Activated CD4-positive, alpha-beta memory T cell treated with anti-CD3 and anti-CD28 coated beads for 36 hours (primary cell): ENCODE data around the gene SYCP1. TPM values are rescaled to one million over a fixed set of nuclear protein-coding genes. Genes with fewer than 3 reads are reported as not detected.
"Not testable (repeated sequence)": the region's sequence is repeated elsewhere in the genome, so short reads cannot be mapped to it uniquely, and the experiment has no call there.

Experiments
- CTCF ChIA-PET: fragments of 350-600 bp; sonication (Branson Sonifier 250); formaldehyde crosslinking; loops from one replicate; lab custom pipeline; 2021; ENCODE audit warnings: antibody characterized with exemption, inconsistent platforms; lab: Charles Lee
- POLR2A ChIA-PET: fragments of 350-600 bp; sonication (Branson Sonifier 250); formaldehyde crosslinking; loops from one replicate; lab custom pipeline; 2021; ENCODE audit warnings: antibody characterized with exemption; lab: Charles Lee
- DNase-seq: peaks from one replicate; pipeline ENCODE4 v3.0.0-alpha.2; 2020
- H3K27ac Mint-ChIP-seq: one replicate; pipeline ENCODE4 v1.8.0; 2021; ENCODE audit warnings: mixed read lengths
- H3K27me3 Mint-ChIP-seq: one replicate; pipeline ENCODE4 v1.8.0; 2021; ENCODE audit warnings: mixed read lengths
- H3K36me3 Mint-ChIP-seq: one replicate; pipeline ENCODE4 v1.8.0; 2021; ENCODE audit warnings: mixed read lengths
- H3K4me1 Mint-ChIP-seq: one replicate; pipeline ENCODE4 v1.8.0; 2021; ENCODE audit warnings: low read depth, mixed read lengths
- H3K4me3 Mint-ChIP-seq: one replicate; pipeline ENCODE4 v1.8.0; 2021; ENCODE audit warnings: mild to moderate bottlenecking, mixed read lengths
- H3K9me3 Mint-ChIP-seq: one replicate; pipeline ENCODE4 v1.8.0; 2021; ENCODE audit warnings: mixed read lengths
- intact Hi-C: fragments of 100-400 bp; cut with micrococcal nuclease; formaldehyde crosslinking; loops from one replicate; pipeline ENCODE4 v1.15.1; 2023
- total RNA-seq, 2 experiments: library from RNA; stranded (reverse); gene quantifications; one replicate each; pipeline ENCODE4 v1.2.3, GENCODE V29; 2021

The SYCP1 gene
- total RNA-seq, 2 experiments from 2014 or later, result not detected

DNA sequence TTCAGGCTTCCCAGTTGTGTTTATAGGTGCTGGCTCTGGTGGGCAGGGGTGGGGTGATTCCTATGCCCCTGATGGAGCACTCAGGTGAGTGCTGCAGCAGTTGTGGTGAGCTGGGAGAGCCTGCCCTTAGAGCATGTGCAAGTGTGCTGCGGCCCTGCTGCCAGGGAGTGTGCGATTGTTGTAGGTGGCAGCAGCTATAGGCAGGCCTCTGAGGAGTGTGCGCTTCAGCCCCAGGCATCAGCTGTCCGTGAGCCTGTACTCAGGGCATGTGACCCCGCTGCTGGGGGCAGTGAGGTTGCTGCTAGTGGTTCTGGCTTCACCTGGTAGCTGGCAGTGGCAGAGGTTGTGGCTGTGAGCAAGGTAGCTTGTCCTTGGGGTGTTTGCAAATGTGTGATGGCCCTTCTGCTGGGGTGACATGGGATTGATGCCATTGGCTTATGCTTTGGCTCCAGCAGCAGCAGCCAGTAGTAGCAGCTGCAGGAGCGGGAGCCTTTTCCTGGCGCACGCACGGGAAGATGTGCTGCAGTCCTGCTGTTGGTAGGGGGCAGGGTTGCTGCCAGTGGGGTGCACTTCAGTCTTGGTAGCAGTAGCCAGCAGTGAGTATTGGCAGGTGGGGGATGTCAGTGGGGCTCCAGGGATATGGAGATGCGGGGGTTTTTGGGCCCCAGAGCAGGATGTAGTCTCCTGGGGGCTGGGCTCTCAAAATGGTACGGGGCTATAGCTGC, 37.7 kb downstream of the SYCP1 start:
- intact Hi-C loops, result no loop called here
- POLR2A ChIA-PET, result no interaction called here
- no peaks in the 10 kb centered on the region for H3K4me1 Mint-ChIP-seq

DNA sequence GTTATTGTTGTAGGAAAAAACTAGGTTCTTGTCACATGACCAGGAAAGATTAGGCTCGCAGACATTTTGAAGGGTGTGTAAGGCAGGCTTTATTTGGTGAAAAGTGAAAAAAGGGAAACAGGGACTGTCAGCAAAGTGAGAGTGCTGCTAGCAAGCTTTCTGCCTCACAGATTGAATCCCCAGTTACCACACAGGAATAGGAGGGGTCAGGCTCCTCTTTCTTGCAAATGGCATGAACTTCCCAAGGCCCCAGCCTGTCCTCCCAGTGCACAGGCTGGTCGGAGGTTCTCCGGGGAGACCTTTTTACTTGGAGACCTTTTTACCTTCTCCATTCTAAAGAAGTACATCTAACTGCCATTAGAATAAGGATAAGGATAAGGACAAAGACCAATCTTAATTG, 42.1 kb downstream of the SYCP1 start:
- Mint-ChIP-seq H3K9me3 (no peaks in the 10 kb centered on the region), H3K4me1 (no peaks in the 10 kb centered on the region), H3K27me3 (peaks cover 20% of the 10 kb centered on the region), H3K27ac (no peak overlapping the region), H3K36me3 (no peaks in the 10 kb centered on the region), H3K4me3 (no peak overlapping the region)
- POLR2A ChIA-PET, result no interaction called here
- DNase-seq, result no peak
- intact Hi-C loops, result no loop called here
- CTCF ChIA-PET, result no interaction called here

More for the DNA sequence above, 37.7 kb downstream of the SYCP1 start:
- Mint-ChIP-seq H3K9me3 (no peaks in the 10 kb centered on the region), H3K27ac (no peak overlapping the region), H3K27me3 (peaks cover 25% of the 10 kb centered on the region), H3K36me3 (no peaks in the 10 kb centered on the region), H3K4me3 (no peak overlapping the region)
- CTCF ChIA-PET, result no interaction called here
- DNase-seq, result no peak

- ChIA-PET POLR2A (no interaction called here), CTCF (no interaction called here)
- Mint-ChIP-seq H3K9me3 (no peaks in the 10 kb centered on the region), H3K4me1 (no peaks in the 10 kb centered on the region), H3K36me3 (no peaks in the 10 kb centered on the region), H3K27ac (no peak overlapping the region), H3K27me3 (peaks cover 9% of the 10 kb centered on the region), H3K4me3 (no peak overlapping the region)
- no peak for DNase-seq
- intact Hi-C loops, result no loop called here
These were observed 47.2 kb downstream of the SYCP1 start for GRCh38 chr1:114901814-114902213.

GRCh38 chr1:114902343-114902742, 47.7 kb downstream of the SYCP1 start:
- Mint-ChIP-seq H3K36me3 (no peaks in the 10 kb centered on the region), H3K27ac (no peak overlapping the region), H3K4me3 (no peak overlapping the region), H3K9me3 (no peaks in the 10 kb centered on the region), H3K4me1 (no peaks in the 10 kb centered on the region), H3K27me3 (peaks cover 7% of the 10 kb centered on the region)
- ChIA-PET POLR2A (no interaction called here), CTCF (no interaction called here)
- intact Hi-C loops, result no loop called here
- no peak for DNase-seq

DNA sequence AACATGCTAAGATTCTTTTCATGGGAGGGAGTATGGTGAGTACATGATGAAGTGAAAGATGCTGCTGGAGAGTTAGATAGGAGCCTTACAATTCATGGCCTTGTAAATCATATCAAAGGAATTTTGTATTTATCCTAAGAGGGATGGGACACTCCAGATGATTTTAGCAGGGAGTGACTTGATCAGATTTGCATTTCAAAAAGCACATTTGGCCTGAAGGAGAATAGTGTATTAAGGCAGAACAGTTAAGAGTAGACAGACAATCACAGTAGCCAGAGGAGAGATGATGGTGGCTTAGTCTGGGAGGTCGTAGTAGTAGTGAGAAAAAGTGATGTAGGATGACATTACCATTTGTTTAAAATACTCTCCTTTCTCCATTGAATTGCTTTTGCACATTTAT, 48.8 kb downstream of the SYCP1 start:
- DNase-seq, result no peak
- intact Hi-C loops, result no loop called here
- H3K4me1 Mint-ChIP-seq, result no peaks in the 10 kb centered on the region
- no peak overlapping the region for H3K4me3 Mint-ChIP-seq
- H3K27me3 Mint-ChIP-seq, result peaks cover 11% of the 10 kb centered on the region
- ChIA-PET CTCF (no interaction called here), POLR2A (no interaction called here)
- no peaks in the 10 kb centered on the region for H3K9me3 Mint-ChIP-seq
- no peak overlapping the region for H3K27ac Mint-ChIP-seq
- H3K36me3 Mint-ChIP-seq, result no peaks in the 10 kb centered on the region

DNA sequence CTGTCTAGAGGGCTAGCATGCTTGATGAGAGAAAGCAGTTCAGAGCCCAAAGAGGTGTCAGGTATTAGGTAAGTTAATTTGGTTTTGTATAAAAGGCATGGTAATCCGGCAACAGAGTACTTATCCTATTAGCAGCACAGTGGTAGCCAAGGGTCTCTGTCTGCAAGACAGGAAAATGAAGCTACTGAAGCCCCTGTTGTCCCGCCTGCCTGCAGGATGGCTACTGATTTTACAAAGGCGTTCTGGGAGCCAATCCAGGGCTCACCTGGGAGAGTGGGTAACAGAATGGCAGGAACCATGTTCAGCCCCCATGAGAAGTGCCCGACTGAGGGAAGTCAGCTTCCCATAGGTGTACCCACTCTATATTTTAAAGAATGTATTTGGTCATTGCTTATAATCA, 61.1 kb downstream of the SYCP1 start:
- H3K27me3 Mint-ChIP-seq, result peaks cover 23% of the 10 kb centered on the region
- H3K4me1 Mint-ChIP-seq, H3K9me3 Mint-ChIP-seq, H3K27ac Mint-ChIP-seq, H3K36me3 Mint-ChIP-seq, intact Hi-C loops, H3K4me3 Mint-ChIP-seq, POLR2A ChIA-PET, DNase-seq, CTCF ChIA-PET: not testable (repeated sequence)

- ChIA-PET CTCF (no interaction called here), POLR2A (no interaction called here)
- H3K4me3 Mint-ChIP-seq, result no peak overlapping the region
- intact Hi-C loops, result no loop called here
- H3K4me1 Mint-ChIP-seq, result peaks cover 5% of the 10 kb centered on the region
- DNase-seq, result no peak
- H3K36me3 Mint-ChIP-seq, result no peaks in the 10 kb centered on the region
- H3K9me3 Mint-ChIP-seq, result peaks cover 2% of the 10 kb centered on the region
- H3K27ac Mint-ChIP-seq, result no peak overlapping the region
- peaks cover 23% of the 10 kb centered on the region for H3K27me3 Mint-ChIP-seq
These were observed 71.9 kb downstream of the SYCP1 start for GRCh38 chr1:114926607-114927006.

- peaks cover 5% of the 10 kb centered on the region for H3K4me1 Mint-ChIP-seq
- ChIA-PET POLR2A (no interaction called here), CTCF (no interaction called here)
- no peak overlapping the region for H3K27ac Mint-ChIP-seq
- H3K27me3 Mint-ChIP-seq, result peaks cover 21% of the 10 kb centered on the region
- H3K36me3 Mint-ChIP-seq, result no peaks in the 10 kb centered on the region
- DNase-seq, result no peak
- no peak overlapping the region for H3K4me3 Mint-ChIP-seq
- intact Hi-C loops, result no loop called here
- H3K9me3 Mint-ChIP-seq, result peaks cover 2% of the 10 kb centered on the region
These were observed 72.7 kb downstream of the SYCP1 start for GRCh38 chr1:114927401-114927800.

- DNase-seq, result no peak
- intact Hi-C loops, result no loop called here
- no peaks in the 10 kb centered on the region for H3K36me3 Mint-ChIP-seq
- no peak overlapping the region for H3K27ac Mint-ChIP-seq
- ChIA-PET CTCF (interaction anchor here (0.5 to 1.0 kb wide), 2 partner anchors 978 to 979 kb away, joined by 3 to 4 read pairs; no protein-coding TSS in a partner anchor), POLR2A (no interaction called here)
- H3K4me3 Mint-ChIP-seq, result no peak overlapping the region
- H3K9me3 Mint-ChIP-seq, result no peaks in the 10 kb centered on the region
- H3K4me1 Mint-ChIP-seq, result no peaks in the 10 kb centered on the region
- H3K27me3 Mint-ChIP-seq, result peaks cover 18% of the 10 kb centered on the region
These were observed 101.9 kb downstream of the SYCP1 start for GRCh38 chr1:114956570-114956969.

GRCh38 chr1:114959423-114959822, 104.8 kb downstream of the SYCP1 start:
- H3K4me1 Mint-ChIP-seq, result no peaks in the 10 kb centered on the region
- H3K27me3 Mint-ChIP-seq, result peaks cover 27% of the 10 kb centered on the region
- H3K36me3 Mint-ChIP-seq, result no peaks in the 10 kb centered on the region
- ChIA-PET CTCF (no interaction called here), POLR2A (no interaction called here)
- no peak overlapping the region for H3K4me3 Mint-ChIP-seq
- no peaks in the 10 kb centered on the region for H3K9me3 Mint-ChIP-seq
- H3K27ac Mint-ChIP-seq, result no peak overlapping the region
- no peak for DNase-seq
- intact Hi-C loops, result no loop called here

GRCh38 chr1:114976891-114977290, 122.2 kb downstream of the SYCP1 start:
- no peaks in the 10 kb centered on the region for H3K4me1 Mint-ChIP-seq
- peaks cover 4% of the 10 kb centered on the region for H3K9me3 Mint-ChIP-seq
- peaks cover 2% of the 10 kb centered on the region for H3K36me3 Mint-ChIP-seq
- ChIA-PET CTCF (interaction anchor here (0.8 to 3.1 kb wide), 5 partner anchors 76 to 619 kb away, joined by 3 to 58 read pairs (median 6); no protein-coding TSS in a partner anchor), POLR2A (no interaction called here)
- H3K27me3 Mint-ChIP-seq, result peaks cover 11% of the 10 kb centered on the region
- DNase-seq, result no peak
- no peak overlapping the region for H3K4me3 Mint-ChIP-seq
- intact Hi-C loops, result no loop called here
- H3K27ac Mint-ChIP-seq, result no peak overlapping the region

GRCh38 chr1:114979278-114979891, 124.7 kb downstream of the SYCP1 start:
- Mint-ChIP-seq H3K4me3 (no peak overlapping the region), H3K27me3 (peaks cover 10% of the 10 kb centered on the region), H3K36me3 (peaks cover 7% of the 10 kb centered on the region), H3K9me3 (peaks cover 19% of the 10 kb centered on the region), H3K4me1 (no peaks in the 10 kb centered on the region), H3K27ac (no peak overlapping the region)
- intact Hi-C loops, result loop anchor here (1.0 kb wide), 2 partner anchors 73 to 133 kb away; no protein-coding TSS in a partner anchor
- DNase-seq, result peak; percentile 72
- ChIA-PET POLR2A (no interaction called here), CTCF (interaction anchor here (1.0 to 2.2 kb wide), 6 partner anchors 8 to 132 kb away, joined by 3 to 60 read pairs (median 4); no protein-coding TSS in a partner anchor)
